Measurements from ENCODE around the gene TRIM26.

- TF ChIP-seq EZH2 (IDR thresholded peaks at IDR 0.05) (no peak), POLR2AphosphoS5 (IDR thresholded peaks at IDR 0.05; ENCODE audit: borderline replicate concordance, low read depth, low read length) (no peak)
Observed at GRCh38 chr6:30227763-30228487, 14.7 kb upstream of the TRIM26 start.
